A673 (cell line): Measurements from ENCODE around the gene CLSTN2. TPM values are rescaled to one million over a fixed set of nuclear protein-coding genes. Genes with fewer than 3 reads are reported as not detected.
A peak's percentile ranks its signal among the peaks of the same experiment; 100 is the strongest.

Experiments used
- BruUV-seq: library from RNA; stranded (reverse); fragments of 400-500 nt; replicated peaks from 2 replicates; lab custom pipeline; 2021; lab: Mats Ljungman, UMichigan
- CTCF ChIA-PET: fragments of 300-600 bp; sonication (Branson Sonifier 250); formaldehyde crosslinking; loops from one replicate; lab custom pipeline; 2022; ENCODE audit warnings: antibody characterized with exemption; lab: Charles Lee
- POLR2A ChIA-PET: fragments of 300-600 bp; sonication (Branson Sonifier 250); formaldehyde crosslinking; loops from one replicate; lab custom pipeline; 2022; ENCODE audit warnings: antibody characterized with exemption; ENCODE audit not compliant: low non-redundant PET; lab: Charles Lee
- DNase-seq: peaks from one replicate; pipeline ENCODE4 v3.0.0-alpha.2; 2015; ENCODE audit warnings: low spot score
- H3K27ac ChIP-seq: fragments of 200-600 bp; sonication (generic); 2 replicates; pipeline ENCODE4 v1.5.1; 2016; ENCODE audit warnings: mixed run types, low read depth, mild to moderate bottlenecking, mixed read lengths, antibody characterized with exemption, low read length; ENCODE audit not compliant: poor library complexity, severe bottlenecking
- H3K27me3 ChIP-seq: fragments of 200-600 bp; sonication (generic); replicated peaks from 2 replicates; pipeline ENCODE4 v1.6.1; 2017; ENCODE audit warnings: mixed run types, low read depth, mild to moderate bottlenecking, mixed read lengths, antibody characterized with exemption, low read length; ENCODE audit not compliant: insufficient read depth, poor library complexity
- H3K36me3 ChIP-seq: fragments of 200-600 bp; sonication (generic); 2 replicates; pipeline ENCODE4 v1.6.1; 2016; ENCODE audit warnings: mixed run types, mild to moderate bottlenecking, mixed read lengths, antibody characterized with exemption, low read length; ENCODE audit not compliant: insufficient read depth, poor library complexity, severe bottlenecking
- H3K4me1 ChIP-seq: fragments of 200-600 bp; sonication (generic); 2 replicates; pipeline ENCODE4 v1.6.1; 2017; ENCODE audit warnings: mixed run types, mild to moderate bottlenecking, mixed read lengths, antibody characterized with exemption, low read length; ENCODE audit not compliant: insufficient read depth, poor library complexity, severe bottlenecking
- H3K4me3 ChIP-seq: fragments of 200-600 bp; sonication (generic); 2 replicates; pipeline ENCODE4 v1.5.1; 2016; ENCODE audit warnings: low read depth, mixed run types, mild to moderate bottlenecking, mixed read lengths, low read length; ENCODE audit not compliant: poor library complexity, severe bottlenecking
- H3K9me3 ChIP-seq: fragments of 200-600 bp; sonication (generic); 2 replicates; pipeline ENCODE4 v1.6.1; 2016; ENCODE audit warnings: mixed run types, low read depth, mild to moderate bottlenecking, mixed read lengths, antibody characterized with exemption, low read length; ENCODE audit not compliant: poor library complexity, severe bottlenecking
- EZH2 ChIP-seq: fragments of 200-600 bp; sonication (generic); IDR thresholded peaks from 2 replicates; pipeline ENCODE4 v1.6.1; 2017; ENCODE audit warnings: borderline replicate concordance, low read depth, mild to moderate bottlenecking, mixed read lengths, antibody characterized with exemption, low read length; ENCODE audit not compliant: poor library complexity, severe bottlenecking
- intact Hi-C: fragments of 100-400 bp; cut with micrococcal nuclease; formaldehyde crosslinking; loops from one replicate; pipeline ENCODE4 v1.10.0; 2022; ENCODE audit not compliant: unreplicated experiment
- total RNA-seq: library from RNA; stranded (reverse); gene quantifications from 2 replicates; pipeline ENCODE4 v1.2.3, GENCODE V29; 2021
- TF ChIP-seq, protein P1 (sequence below): fragments of 300-800, 200-600 bp; sonication (generic); conservative IDR thresholded peaks from 2 replicates; pipeline ENCODE4 v1.5.1; 2017; ENCODE audit warnings: low read depth, mild to moderate bottlenecking, antibody characterized with exemption, low read length, moderate library complexity, mixed read lengths

The CLSTN2 gene
- total RNA-seq, 1 experiment from 2014 or later: 50.7 TPM

DNA sequence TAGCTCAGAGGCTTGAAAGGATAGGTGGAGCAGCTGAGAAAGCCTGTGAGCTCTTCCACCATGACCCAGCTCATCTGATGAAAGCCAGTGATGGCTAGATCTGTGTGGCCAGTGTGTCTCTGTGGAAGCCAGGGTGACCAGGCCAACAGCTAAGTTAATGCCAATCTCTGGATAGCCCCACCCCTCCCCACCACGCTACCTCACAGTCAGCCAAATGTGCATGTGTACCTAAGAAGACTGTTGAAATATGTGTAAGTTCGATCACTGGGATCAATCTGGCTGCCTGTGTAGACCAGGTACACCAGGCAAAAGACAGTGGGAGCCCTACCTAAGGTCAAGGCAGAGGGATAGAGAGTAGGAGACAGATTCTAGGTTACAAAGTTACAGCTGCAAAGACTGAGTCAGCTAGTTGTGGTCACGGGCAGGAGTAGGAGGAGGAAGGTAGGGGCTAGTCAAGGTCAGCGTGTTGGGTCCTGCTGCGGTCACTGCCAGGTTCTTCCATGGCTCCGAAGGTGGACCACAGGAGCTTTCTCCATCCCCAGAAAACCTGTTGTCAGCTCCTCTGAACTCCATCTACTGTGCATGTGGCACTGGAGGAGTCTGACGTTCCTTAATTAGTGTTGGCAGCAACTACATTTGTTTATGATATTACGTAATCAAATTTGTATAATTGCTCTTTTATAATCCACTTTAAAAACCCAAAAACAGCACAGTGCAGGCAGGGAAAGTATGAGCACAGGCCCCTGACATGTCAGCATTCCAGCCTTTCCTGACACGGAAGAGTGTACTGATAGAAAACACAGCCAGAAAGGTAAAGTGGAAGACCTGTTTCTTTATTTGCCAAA lies 318.0 kb downstream of the CLSTN2 start:
- Histone ChIP-seq H3K36me3 (no peaks in the 10 kb centered on the region), H3K27ac (no peak overlapping the region), H3K9me3 (no peaks in the 10 kb centered on the region), H3K4me1 (no peaks in the 10 kb centered on the region), H3K27me3 (no peaks in the 10 kb centered on the region), H3K4me3 (no peak overlapping the region)
- BruUV-seq: no TSS peak
- DNase-seq: no peak
- no peak for TF ChIP-seq EZH2
- TF ChIP-seq, protein P1, sequence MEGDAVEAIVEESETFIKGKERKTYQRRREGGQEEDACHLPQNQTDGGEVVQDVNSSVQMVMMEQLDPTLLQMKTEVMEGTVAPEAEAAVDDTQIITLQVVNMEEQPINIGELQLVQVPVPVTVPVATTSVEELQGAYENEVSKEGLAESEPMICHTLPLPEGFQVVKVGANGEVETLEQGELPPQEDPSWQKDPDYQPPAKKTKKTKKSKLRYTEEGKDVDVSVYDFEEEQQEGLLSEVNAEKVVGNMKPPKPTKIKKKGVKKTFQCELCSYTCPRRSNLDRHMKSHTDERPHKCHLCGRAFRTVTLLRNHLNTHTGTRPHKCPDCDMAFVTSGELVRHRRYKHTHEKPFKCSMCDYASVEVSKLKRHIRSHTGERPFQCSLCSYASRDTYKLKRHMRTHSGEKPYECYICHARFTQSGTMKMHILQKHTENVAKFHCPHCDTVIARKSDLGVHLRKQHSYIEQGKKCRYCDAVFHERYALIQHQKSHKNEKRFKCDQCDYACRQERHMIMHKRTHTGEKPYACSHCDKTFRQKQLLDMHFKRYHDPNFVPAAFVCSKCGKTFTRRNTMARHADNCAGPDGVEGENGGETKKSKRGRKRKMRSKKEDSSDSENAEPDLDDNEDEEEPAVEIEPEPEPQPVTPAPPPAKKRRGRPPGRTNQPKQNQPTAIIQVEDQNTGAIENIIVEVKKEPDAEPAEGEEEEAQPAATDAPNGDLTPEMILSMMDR: no peak
- POLR2A ChIA-PET: no interaction called here
- intact Hi-C loops: no loop called here
- CTCF ChIA-PET: no interaction called here

DNA sequence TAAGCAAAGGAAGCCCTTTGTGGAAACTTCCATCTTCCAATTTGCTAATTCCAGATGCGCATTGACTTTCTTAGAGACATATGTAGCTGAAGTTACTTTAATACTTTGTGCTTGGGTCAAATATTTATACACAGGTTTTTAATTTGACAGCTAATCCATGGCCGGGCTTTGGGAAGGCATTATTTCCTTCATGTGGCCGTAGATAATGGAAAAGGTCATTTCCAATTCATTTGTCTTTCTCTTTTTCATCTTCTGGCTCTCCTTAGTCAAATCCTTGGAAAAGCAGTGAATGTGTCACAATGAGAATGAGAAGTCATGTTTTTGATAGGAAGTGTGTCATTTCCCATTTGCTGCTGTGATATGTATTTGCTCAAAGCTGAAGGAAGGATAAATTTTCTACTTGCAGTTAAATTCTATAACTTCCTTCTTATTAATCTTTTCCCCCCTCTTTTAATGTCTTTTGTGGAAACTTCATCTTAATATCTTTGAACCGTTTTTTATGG lies 323.3 kb downstream of the CLSTN2 start:
- H3K4me3 ChIP-seq: no peak overlapping the region
- BruUV-seq: no TSS peak
- no peaks in the 10 kb centered on the region for H3K9me3 ChIP-seq
- POLR2A ChIA-PET: no interaction called here
- TF ChIP-seq, protein P1: no peak
- TF ChIP-seq EZH2: no peak
- intact Hi-C loops: no loop called here
- peak; percentile 18 for DNase-seq
- H3K4me1 ChIP-seq: no peaks in the 10 kb centered on the region
- no peaks in the 10 kb centered on the region for H3K27me3 ChIP-seq
- CTCF ChIA-PET: no interaction called here
- no peaks in the 10 kb centered on the region for H3K36me3 ChIP-seq
- H3K27ac ChIP-seq: no peak overlapping the region

DNA sequence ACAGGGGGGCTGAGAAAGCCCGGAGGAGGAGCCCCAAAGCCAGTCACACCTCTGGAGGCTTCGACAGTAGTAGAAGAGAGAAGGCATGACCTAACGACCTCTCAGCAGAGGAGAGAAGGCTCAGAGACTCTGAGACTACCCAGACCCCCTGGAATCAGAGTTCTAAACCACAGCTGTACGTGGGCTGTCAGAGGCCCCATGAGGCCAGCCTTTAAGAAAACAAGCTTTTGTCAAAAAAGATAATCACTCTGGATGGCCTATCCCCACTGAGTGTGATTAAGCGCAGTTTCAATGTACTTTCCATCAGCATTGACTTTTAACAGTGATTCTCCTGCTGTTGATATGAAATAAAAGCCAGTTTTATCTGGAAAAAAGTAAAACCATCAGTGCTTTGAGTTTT lies 330.3 kb downstream of the CLSTN2 start:
- ChIA-PET POLR2A (no interaction called here), CTCF (no interaction called here)
- no peaks in the 10 kb centered on the region for H3K4me1 ChIP-seq
- H3K9me3 ChIP-seq: no peaks in the 10 kb centered on the region
- no peaks in the 10 kb centered on the region for H3K36me3 ChIP-seq
- H3K4me3 ChIP-seq: no peak overlapping the region
- H3K27ac ChIP-seq: no peak overlapping the region
- intact Hi-C loops: no loop called here
- no TSS peak for BruUV-seq
- DNase-seq: no peak
- TF ChIP-seq, protein P1: no peak
- TF ChIP-seq EZH2: no peak
- no peaks in the 10 kb centered on the region for H3K27me3 ChIP-seq
